ENCODE measurements around the gene GALNS. TPM values are rescaled to one million over a fixed set of nuclear protein-coding genes. Genes with fewer than 3 reads are reported as not detected.
A peak's percentile ranks its signal among the peaks of the same experiment; 100 is the strongest.

Gene GALNS
- total RNA-seq, 2 donors from 2014 or later: 17.1 to 19.0 TPM

- intact Hi-C loops (cut with DNase I): no loop called here
- ATAC-seq: peak; percentile 30 to 64
- peak; percentile 68 for DNase-seq
Observed at GRCh38 chr16:88768071-88768783, 88.5 kb downstream of the GALNS start.

GRCh38 chr16:88767546-88768070 lies 89.1 kb downstream of the GALNS start:
- intact Hi-C loops (cut with DNase I): no loop called here
- ATAC-seq: peak in 1 of 2 donors; percentile 5

GRCh38 chr16:88766975-88767374 lies 89.8 kb downstream of the GALNS start:
- DNase-seq: no peak
- ATAC-seq: no peak
- intact Hi-C loops (cut with DNase I): no loop called here

More at GRCh38 chr16:88767546-88768070, 89.1 kb downstream of the GALNS start:
- DNase-seq: no peak

DNA sequence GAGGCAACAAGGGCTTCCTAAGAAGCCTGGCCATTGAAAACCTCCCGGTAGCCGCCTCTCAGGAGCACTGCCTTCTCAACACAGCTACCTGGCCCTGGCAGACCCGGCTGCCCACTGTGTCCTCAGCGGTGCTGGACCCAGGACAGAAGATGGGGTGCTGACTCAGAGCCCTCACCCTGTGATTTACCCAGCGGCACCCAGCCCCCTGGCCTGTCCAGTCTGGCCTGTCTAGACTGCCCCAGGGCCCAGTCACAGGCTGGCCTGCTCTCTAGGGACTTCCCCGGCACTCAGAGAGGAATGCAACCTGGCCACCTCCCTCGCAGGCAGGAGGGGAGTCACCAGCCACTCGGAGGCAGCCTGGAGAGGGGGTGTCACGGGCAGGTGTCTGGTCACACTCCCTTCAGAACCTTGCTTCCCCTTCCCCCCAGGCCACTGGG lies 91.8 kb downstream of the GALNS start:
- intact Hi-C loops (cut with DNase I): no loop called here
- ATAC-seq (no peak), DNase-seq (no peak)

- ATAC-seq: no peak
- intact Hi-C loops (cut with DNase I): no loop called here
- no peak for DNase-seq
Observed at GRCh38 chr16:88764080-88764479, 92.7 kb downstream of the GALNS start.

Other genes starting within 250 kb of the GALNS start
- not detected for gene IL17C, start 218.4 kb downstream of the GALNS start, total RNA-seq
- gene CYBA, start 205.9 kb downstream of the GALNS start, total RNA-seq: 100 to 1,000 TPM in 1 of 2 donors, 10 to 100 TPM in 1; 58.9 to 131 TPM
- 10 to 100 TPM; 31.3 to 32.9 TPM for gene MVD, start 193.9 kb downstream of the GALNS start, total RNA-seq
- 1 to 10 TPM in 1 of 2 donors, under 1 TPM in 1; 0.55 to 2.7 TPM for gene SNAI3, start 170.4 kb downstream of the GALNS start, total RNA-seq
- gene RNF166, start 150.5 kb downstream of the GALNS start, total RNA-seq: 10 to 100 TPM; 18.3 to 20.1 TPM
- gene CTU2, start 150.4 kb downstream of the GALNS start, total RNA-seq: 10 to 100 TPM; 12.8 to 18.4 TPM
- gene PIEZO1, start 71.7 kb downstream of the GALNS start, total RNA-seq: 10 to 100 TPM; 50.6 to 63.6 TPM
- 1 to 10 TPM; 1.0 to 2.3 TPM for gene CDT1, start 53.2 kb downstream of the GALNS start, total RNA-seq
- gene APRT, start 45.0 kb downstream of the GALNS start, total RNA-seq: 10 to 100 TPM; 63.8 to 64.2 TPM
- gene TRAPPC2L, start 180 bp upstream of the GALNS start, total RNA-seq: 10 to 100 TPM; 46.0 to 54.3 TPM
- gene PABPN1L, start 9.7 kb upstream of the GALNS start, total RNA-seq: not detected
- gene CBFA2T3, start 120.3 kb upstream of the GALNS start, total RNA-seq: 1 to 10 TPM; 6.5 to 6.6 TPM
- gene ACSF3, start 236.9 kb upstream of the GALNS start, total RNA-seq: 10 to 100 TPM; 14.9 to 16.2 TPM

Measured in left cardiac atrium (tissue), 4 donors.